GM18873 (cell line): Measurements from ENCODE around the gene AUTS2.

Experiments
- ATAC-seq: cut with Tn5 transposase; IDR thresholded peaks from one replicate; pipeline ENCODE4 v1.9.1; 2021; ENCODE audit warnings: mild to moderate bottlenecking, moderate library complexity, moderate number of reproducible peaks; ENCODE audit not compliant: unreplicated experiment, low FRiP score

Gene AUTS2

DNA sequence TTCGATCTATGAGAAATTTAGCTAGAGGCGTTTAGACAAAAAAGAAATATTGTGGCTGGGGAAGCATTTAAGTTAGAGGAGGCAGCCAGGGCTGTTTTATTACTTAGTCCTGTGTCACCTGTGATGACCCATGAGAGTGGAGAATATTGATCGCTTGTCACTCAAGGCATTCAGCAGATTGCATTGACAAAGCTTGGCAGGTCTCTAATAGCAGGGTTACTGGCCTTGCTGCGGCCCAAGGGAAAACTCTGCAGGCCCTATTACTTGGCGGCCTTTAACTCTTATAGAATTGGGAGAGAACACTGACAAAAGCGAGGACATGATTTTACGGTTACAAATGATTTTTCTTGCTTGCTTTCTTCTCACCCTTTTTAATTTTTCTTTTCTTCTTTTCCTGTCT is 473.5 kb downstream of the AUTS2 start:
- ATAC-seq, result no peak

DNA sequence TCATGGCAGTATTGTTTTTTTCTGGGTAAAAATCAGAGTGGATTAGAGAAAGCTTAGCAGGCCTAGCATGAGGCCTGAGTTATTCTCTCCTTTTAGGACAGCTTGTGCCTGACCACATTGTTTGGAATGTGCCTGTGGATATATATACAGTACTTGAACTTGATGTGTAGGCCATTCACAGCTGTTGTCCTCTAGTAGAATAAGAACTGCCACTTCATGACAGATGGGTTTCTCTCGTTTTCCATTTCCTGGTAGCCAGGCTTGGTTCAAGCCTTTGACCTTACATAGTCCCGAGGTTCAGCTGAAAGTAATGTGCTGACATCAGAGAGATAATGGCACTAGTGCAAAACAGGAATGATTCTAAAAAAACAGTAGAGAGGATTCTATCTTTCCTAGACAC is 473.9 kb downstream of the AUTS2 start:
- ATAC-seq, result no peak

DNA sequence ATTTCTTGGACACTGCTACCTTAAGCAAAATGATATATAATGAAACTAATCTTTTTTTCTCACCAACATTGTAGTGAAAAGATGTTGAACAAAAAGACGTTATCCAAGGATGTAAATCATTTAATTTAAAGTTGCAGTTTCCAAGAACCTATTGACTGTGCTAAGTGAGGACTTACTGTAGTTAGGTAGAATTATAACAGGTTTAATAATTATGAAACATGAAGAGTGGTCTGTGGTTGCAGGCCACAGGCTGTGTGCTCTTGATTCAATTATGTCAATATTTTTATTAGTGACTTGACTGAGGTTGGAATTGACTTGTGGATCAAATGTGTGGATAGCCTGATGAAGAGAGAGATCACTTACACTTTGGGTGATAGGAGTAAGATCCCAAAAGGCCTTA is 478.1 kb downstream of the AUTS2 start:
- ATAC-seq, result no peak

DNA sequence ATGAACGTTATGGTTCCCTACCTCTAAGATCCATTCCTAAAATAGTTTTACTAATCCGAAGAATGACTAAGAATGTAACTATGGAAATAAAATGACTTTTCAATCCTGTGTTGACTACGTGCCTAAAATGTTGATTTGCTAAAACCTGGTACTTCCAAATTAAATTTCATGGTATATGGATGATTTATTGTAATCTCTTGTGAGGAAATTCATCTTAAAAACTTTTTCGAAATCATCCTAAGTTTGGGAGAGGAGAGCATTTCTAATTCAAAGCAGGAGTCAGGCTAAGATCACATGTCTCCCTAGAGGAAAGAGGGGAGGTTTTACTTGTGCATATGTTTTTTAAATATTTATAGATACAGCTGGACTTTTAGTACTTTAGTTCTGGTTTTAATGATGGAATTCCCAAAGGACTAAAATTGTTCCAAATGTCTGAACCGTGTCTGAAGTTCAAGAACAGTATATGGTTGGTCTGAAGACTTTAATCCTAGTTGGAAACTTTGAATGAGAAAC is 483.9 kb downstream of the AUTS2 start:
- no peak for ATAC-seq

DNA sequence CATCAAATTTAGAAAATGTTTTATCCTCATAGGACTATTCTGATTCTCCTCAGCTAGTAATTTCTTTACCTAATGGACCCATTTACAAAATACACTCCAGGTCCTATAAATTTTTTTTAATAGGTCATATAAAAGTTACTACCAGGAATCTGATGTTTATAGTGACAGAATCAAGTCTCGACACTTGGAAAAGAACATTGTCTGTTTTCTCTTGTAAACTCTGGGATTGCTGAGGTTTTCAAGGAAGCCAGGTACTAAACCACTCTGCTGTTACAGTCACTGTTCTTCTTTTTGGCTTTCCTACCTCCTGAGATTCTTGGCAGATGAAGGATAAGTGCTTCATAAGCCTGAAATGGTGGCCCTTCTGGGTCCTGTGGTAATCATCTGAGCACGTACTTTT is 493.1 kb downstream of the AUTS2 start:
- ATAC-seq, result no peak

DNA sequence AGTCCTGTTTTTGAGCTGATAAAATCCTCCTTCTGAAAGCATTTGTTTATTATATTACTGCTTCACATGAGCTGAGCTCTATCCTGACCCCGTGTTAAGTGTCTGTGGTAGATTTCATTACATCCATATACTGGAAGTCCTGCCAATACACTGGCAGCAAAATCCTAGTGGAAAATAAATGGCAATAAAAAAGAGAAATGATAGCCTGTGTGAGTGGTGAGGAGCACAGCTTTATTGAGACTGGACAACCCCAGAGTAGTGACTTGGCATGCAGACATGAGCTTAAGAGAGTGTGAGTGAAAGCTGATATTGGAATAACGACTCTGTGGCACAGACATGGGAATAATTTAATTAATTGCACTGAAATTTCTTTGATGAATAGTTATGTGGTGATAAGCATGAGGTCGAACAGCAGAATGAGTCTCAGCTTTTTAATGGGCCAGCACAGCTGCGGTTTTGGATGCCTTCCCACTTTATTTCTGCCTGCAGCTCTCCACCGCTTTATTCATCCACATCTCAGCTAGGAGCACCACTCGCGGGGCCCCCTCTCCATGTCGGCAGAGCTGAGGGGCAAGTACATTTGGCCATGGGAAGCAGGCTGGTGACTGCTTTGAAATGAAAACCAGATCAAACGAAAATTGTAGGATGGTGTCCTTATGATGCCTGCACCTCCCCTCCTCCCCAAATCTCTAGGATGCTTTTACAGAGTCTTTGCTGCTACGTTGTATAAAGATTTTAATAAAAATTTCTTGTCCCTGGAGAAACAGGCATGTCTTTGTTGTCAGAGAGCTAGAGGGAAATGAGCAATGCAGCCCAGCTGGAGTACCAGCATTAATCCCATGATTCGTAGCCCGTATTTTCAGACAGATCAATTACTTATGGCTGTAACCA is 494.3 kb downstream of the AUTS2 start:
- no peak for ATAC-seq

DNA sequence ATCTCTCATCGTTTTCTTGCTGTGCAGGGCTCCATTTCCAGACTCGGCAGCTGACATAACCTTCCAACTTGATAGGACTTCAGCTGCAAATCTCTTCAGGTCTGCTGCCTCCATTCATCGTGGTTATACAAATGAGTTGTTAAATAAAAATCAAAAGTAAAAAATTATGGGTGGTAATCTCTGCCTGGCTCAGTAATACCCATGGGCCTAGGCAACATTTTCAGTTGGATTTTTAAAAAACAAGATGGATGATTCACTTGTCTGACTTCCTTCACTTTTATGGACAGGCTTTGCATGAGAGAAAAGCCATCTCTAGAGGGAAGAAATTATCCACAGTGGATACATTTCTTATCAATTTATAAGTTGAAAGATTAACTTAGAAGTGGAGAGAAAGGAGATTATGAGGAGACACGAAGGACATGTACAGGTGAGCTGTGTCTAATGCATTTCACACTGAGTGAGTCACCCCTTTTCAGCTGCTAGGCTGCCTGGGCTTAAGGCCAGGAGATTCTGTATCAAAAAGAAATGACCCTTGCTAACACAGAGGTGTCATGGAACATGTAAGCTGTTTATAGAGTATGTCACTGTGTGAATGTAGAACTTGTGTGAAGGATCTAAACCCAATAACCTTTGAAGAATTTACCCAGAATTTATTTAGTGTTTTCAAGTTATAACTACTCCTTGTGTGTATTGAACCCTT is 495.1 kb downstream of the AUTS2 start:
- no peak for ATAC-seq

DNA sequence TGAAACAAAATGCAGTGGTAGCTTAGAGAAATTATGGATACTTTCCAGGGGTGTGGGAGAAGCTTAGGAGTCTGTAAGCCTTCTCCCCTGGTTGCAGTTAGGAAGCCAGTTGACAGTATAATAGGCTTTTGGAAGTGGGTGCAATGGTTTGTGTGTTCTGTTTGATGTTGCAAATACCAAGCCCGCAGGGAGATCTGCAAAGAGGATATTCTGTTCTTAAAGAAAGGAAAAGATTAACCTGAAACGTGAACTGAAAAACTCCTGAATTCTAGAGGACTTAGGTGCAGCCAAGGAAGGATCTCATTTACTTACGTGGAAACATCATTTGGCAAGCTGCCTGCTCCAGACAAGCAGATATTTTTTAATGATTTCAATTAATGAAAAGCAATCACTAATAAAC is 496.6 kb downstream of the AUTS2 start:
- ATAC-seq, result no peak

DNA sequence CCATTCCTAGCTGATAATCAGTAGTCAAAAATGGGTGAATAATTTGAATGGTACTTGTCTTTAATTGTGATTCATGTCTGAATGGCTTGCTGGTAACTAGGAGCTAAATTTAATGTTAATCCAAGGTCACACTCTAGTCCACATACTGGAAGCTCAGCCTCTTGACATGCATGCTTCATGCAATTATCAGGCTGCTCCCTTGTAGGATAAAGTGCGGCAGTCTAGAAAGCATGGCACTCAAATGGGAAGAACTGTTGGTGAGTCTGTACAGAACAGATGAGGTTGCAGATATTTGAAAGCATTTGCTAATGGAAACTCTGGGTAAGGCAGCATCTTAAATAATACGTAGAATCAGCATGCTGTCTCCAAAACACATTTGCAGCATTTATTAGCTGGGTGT is 499.4 kb downstream of the AUTS2 start:
- no peak for ATAC-seq

DNA sequence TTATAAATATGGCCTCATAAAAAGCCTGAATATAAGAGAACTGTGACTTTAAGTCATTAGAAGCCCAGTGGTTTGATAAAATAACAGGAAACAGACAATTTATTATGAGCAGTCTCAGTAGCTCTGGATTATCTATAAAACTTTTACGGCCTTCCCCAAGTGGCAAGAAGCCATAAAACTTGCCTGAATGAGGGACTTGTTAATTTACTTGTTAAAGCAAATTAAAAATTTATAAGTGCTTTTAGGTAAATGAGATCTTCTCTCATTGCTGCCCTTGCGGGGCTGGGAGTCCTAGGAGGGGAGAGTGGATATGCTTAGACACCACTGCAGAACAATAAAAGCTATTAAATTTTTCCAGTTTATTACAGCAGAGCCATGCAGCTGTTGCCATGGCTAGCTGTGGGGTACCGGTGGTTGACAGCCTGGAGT is 499.9 kb downstream of the AUTS2 start:
- no peak for ATAC-seq

DNA sequence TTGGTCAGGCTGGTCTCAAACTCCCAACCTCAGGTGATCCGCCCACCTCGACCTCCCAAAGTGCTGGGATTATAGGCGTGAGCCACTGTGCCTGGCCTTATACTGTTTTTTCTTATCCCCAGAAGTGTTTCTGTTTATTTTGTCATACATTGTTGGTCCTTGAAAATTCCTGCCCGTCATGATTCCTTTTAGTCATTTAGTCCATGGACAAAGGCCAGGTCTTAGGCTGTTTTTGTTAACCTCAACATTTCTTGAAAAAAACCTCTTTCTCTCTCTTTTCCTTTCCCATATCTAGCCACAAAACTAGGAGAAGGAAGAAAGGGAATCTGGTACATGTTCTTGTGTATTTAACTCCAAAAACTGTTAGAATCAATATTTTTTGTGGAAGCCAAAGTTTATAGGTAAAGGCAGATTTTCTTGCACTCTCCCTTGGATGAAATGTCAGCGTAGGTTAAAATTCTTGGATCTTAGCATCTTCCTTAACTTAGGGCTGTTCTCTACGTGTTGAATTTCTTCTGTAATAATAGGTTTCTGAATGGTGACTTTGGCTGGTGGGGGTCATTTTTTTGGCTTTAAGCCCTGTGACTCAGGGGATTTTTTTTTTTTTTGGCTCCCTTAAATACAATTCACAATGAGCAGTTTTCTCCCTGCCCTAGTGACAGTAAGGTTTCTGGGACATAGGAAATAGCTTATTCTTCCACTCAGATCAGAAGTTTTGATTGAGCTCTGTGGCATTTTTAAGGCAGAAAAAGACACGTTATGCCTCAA is 500.8 kb downstream of the AUTS2 start:
- ATAC-seq, result no peak

DNA sequence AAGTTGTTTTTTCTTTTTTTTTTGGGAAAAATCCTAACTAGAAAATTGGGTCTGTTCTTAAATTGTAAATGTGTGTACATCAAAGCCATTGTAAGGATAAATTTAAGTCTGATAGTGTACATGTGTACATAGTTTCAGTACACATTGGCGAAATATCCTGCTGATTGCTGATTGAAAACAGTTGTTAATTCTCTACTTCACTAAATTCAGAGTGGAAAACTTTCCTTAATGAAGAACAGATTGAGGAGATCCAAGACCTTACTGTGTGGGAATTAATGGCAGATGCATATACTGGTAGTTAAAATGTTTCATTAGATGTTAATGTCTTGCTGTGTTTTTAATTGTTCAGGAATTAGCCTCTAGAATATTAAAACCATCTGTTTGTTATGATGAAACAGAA is 506.0 kb downstream of the AUTS2 start:
- ATAC-seq, result no peak

DNA sequence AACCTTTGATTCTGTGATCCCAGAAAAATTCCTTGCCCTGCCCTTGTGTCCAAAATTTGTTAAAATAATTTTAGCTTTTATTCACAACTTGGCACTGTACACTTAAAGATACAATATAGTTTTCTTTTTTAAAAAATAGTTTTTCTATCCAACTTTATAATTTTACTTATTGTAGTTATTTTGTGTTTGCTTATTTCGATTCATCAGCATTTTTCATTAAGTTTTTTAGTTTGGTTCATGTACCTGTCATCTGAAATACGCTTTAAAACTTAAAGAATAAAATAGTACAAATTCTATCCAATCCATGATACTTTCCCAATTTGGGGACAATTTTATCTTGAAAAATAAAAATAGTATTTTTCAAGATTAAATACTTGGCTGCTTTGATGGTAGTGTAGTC is 514.8 kb downstream of the AUTS2 start:
- no peak for ATAC-seq

DNA sequence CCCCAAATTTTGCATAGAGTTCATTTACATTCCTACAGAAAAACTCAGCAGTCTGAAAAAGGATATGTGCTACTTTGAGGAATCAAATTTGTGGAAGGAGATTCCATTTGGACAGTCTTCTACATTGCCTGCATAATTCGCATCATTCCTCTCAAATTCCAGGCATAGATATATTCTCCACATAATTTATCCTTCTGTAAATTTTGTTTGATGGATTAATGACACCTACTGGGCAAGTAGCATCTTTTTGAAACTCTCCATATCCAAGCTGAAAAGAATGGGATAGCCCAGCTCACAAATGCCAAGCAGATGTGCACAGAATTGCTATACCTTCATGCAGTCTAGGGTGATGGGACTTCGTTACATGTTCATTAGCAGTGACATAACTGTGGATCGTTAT is 515.3 kb downstream of the AUTS2 start:
- no peak for ATAC-seq

DNA sequence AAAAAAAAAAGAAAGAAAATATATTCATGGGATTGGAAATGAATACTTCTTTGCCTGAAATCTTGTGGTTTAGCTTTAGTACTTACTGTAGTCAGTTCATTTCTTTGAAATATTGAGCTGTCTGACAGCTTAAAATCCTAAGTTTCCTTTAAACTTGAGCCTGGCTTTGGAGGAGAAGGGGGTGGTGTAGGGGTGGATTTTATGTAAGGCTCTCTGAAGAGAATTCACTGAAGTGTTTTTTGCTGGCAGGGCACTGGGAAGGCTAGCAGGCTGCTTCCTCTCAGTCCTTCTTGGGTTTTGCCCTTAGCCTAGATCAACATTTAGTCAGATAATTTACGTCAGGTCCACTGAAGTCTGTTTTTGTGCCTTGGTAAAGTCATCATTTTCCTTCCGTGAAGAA is 516.5 kb downstream of the AUTS2 start:
- no peak for ATAC-seq

DNA sequence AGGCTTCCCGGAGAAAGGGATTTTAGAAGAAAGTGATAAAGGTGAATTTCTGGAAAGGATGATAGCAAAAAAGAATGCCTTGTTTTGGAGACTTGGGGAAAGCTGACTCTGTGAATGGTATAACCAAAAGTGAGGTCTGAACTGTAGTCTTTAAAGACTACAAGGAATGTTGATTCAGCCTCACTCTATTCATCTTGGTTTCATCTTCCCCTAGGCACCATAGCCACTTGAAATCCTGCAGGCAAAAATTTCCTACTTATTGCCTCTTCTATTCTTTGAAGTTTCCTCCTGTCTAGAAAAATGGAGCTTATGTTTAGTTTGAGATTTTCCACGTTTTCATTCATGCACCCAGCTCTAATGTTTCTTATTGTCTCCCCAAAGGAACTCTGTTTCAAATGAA is 518.0 kb downstream of the AUTS2 start:
- no peak for ATAC-seq

DNA sequence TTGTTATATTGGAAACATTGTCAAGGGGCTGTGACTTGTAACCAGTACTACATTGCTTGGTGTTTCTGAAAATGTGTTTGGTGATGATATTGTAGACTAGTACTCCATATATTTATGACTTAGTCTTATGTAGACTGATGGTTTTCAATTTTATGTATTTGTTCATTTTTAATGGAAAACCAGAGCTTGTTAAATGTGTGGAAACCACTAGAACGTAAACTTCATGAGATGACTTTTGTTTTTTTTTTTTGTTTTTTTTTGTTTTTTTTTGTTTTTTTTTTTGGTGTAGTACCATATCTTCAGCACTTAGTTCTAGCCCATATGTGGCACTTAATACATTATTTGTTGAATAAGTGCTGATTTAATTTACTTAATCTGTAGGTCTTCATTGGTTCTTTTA is 518.6 kb downstream of the AUTS2 start:
- no peak for ATAC-seq

DNA sequence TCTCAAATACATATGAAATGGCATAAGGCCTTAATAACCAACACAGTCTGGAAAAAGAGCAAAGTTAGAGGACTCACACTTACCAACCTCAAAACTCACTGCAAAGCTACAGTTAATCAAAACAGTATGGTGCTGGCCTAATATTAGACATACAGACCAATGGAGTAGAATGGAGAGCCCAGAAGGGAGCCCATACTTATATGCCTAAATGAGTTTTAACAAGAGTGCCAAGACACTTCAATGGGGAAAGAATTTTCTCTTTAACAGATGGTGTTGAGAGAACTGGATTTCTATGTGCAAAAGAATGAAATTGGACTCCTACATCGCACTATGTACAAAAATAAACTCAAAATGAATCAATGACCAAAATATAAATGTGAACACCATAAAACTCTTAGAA is 522.6 kb downstream of the AUTS2 start:
- no peak for ATAC-seq

DNA sequence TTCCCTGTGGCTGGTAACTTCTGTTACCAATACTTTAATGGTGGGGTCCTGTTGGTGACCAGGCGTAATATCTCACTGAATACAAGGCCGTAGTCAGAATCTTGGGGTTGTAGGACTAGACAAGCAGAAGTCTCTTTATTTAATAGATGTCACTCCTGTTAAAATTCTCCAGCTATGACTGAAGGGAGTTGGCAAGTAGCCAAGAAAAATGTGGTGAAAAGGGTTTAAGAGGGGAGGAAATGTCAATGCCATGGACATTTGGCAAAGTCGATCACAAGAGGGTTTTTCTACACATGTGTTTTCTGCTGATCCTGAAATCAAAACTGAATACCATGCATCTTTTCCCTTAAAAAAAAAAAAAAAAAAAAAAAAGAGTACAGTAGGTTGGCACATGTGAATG is 533.5 kb downstream of the AUTS2 start:
- no peak for ATAC-seq

DNA sequence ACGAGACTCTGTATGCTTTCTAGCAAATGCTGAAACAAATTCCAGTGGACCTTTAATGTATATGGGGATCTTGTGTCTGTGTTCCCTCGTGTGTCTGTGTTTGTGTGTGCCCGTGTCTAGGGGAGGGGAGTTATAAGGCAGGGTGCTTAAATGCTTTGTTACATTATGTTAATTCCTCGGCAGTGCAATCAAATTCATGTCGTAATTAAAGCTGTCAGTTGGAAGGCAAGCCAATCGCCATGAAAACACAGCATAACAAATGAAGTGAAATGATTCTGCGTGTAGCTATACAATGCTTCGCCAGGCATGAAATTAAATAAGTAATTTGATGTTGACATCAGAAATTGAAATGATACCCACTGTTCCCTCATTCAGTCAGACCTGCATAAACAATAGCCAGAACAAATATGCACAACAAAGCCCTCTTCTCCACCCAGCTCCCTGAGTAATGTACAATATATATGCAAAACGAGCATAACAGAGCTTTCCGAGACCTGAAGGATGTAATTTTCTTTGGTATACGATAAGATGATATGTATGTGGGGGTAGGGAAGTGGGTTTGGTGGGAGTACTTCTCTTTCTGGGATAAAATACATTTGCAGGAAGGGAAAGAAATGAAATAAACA is 534.1 kb downstream of the AUTS2 start:
- no peak for ATAC-seq
